WTC11 (cell line): ENCODE data around the gene DPEP2. TPM values are rescaled to one million over a fixed set of nuclear protein-coding genes. Genes with fewer than 3 reads are reported as not detected.

ENCODE experiments used
- ATAC-seq: fragments of 200-7000 bp; cut with Tn5 transposase; 2 replicates; pipeline ENCODE4 v1.10.0; 2021; ENCODE audit warnings: mild to moderate bottlenecking, moderate library complexity
- CTCF ChIA-PET: fragments of 300-600 bp; sonication (Branson Sonifier 250); formaldehyde crosslinking; loops from one replicate; lab custom pipeline; 2021; ENCODE audit warnings: antibody characterized with exemption; lab: Charles Lee
- POLR2A ChIA-PET: fragments of 350-600 bp; sonication (Branson Sonifier 250); formaldehyde crosslinking; loops from one replicate; lab custom pipeline; 2021; ENCODE audit warnings: antibody characterized with exemption; lab: Charles Lee
- DNase-seq: peaks from one replicate; pipeline ENCODE4 v3.0.0; 2021; ENCODE audit warnings: low spot score
- H3K27ac Mint-ChIP-seq: 2 replicates; pipeline ENCODE4 v1.8.0; 2021; ENCODE audit warnings: mixed read lengths
- H3K27me3 Mint-ChIP-seq: 2 replicates; pipeline ENCODE4 v1.8.0; 2021; ENCODE audit warnings: low read depth, mild to moderate bottlenecking, moderate library complexity, mixed read lengths
- H3K36me3 Mint-ChIP-seq: 2 replicates; pipeline ENCODE4 v1.8.0; 2021; ENCODE audit warnings: mixed read lengths
- H3K4me1 Mint-ChIP-seq: 2 replicates; pipeline ENCODE4 v1.8.0; 2022; ENCODE audit warnings: mixed read lengths
- H3K4me3 Mint-ChIP-seq: 2 replicates; pipeline ENCODE4 v1.8.0; 2021; ENCODE audit warnings: mild to moderate bottlenecking, moderate library complexity, mixed read lengths
- H3K9me3 Mint-ChIP-seq: 2 replicates; pipeline ENCODE4 v1.8.0; 2021; ENCODE audit warnings: mixed read lengths
- CREM ChIP-seq: sonication (generic); formaldehyde crosslinking; IDR thresholded peaks from 2 replicates; pipeline ENCODE4 v1.8.1; 2022; ENCODE audit warnings: mild to moderate bottlenecking, missing genetic modification reagents, moderate library complexity
- ESRRA ChIP-seq: sonication (generic); formaldehyde crosslinking; IDR thresholded peaks from 2 replicates; pipeline ENCODE4 v1.8.1; 2022; ENCODE audit warnings: mild to moderate bottlenecking, missing genetic modification reagents, borderline replicate concordance
- NFE2L1 ChIP-seq: sonication (generic); formaldehyde crosslinking; IDR thresholded peaks from 2 replicates; pipeline ENCODE4 v1.8.1; 2023; ENCODE audit warnings: missing genetic modification reagents
- OVOL2 ChIP-seq: fragments of 250-450 bp; sonication (Bioruptor Pico); IDR thresholded peaks from 2 replicates; pipeline ENCODE4 v1.9.0; 2021; ENCODE audit warnings: mild to moderate bottlenecking, borderline replicate concordance
- TCF7 ChIP-seq: sonication (generic); formaldehyde crosslinking; IDR thresholded peaks from 2 replicates; pipeline ENCODE4 v1.8.0; 2022; ENCODE audit warnings: mild to moderate bottlenecking, low read depth, missing genetic modification reagents, moderate library complexity
- total RNA-seq: library from RNA; stranded (reverse); gene quantifications from 3 replicates; pipeline ENCODE4 v1.2.3, GENCODE V29; 2021
- TF ChIP-seq, protein P1 (sequence below): sonication (generic); formaldehyde crosslinking; IDR thresholded peaks from 2 replicates; pipeline ENCODE4 v1.8.0; 2023; ENCODE audit warnings: mild to moderate bottlenecking, missing genetic modification reagents
- TF ChIP-seq, protein P2 (sequence below): sonication (generic); formaldehyde crosslinking; IDR thresholded peaks from 2 replicates; pipeline ENCODE4 v1.8.1; 2023; ENCODE audit warnings: mild to moderate bottlenecking, missing genetic modification reagents, borderline replicate concordance
- TF ChIP-seq, protein P3 (sequence below): fragments of 200-600 bp; IDR thresholded peaks from 2 replicates; pipeline ENCODE4 v1.8.0; 2022; ENCODE audit warnings: antibody characterized with exemption
- TF ChIP-seq, protein P4 (sequence below): sonication (generic); formaldehyde crosslinking; IDR thresholded peaks from 2 replicates; pipeline ENCODE4 v1.8.0; 2022; ENCODE audit warnings: mild to moderate bottlenecking, missing genetic modification reagents
- TF ChIP-seq, protein P5 (sequence below): sonication (generic); formaldehyde crosslinking; IDR thresholded peaks from 2 replicates; pipeline ENCODE4 v1.8.0; 2022; ENCODE audit warnings: mild to moderate bottlenecking, missing genetic modification reagents
- TF ChIP-seq, protein P6 (sequence below): sonication (generic); formaldehyde crosslinking; IDR thresholded peaks from 2 replicates; pipeline ENCODE4 v1.8.0; 2022; ENCODE audit warnings: mild to moderate bottlenecking, missing genetic modification reagents

Gene DPEP2
- total RNA-seq, 1 experiment from 2014 or later = 0.13 TPM

DNA sequence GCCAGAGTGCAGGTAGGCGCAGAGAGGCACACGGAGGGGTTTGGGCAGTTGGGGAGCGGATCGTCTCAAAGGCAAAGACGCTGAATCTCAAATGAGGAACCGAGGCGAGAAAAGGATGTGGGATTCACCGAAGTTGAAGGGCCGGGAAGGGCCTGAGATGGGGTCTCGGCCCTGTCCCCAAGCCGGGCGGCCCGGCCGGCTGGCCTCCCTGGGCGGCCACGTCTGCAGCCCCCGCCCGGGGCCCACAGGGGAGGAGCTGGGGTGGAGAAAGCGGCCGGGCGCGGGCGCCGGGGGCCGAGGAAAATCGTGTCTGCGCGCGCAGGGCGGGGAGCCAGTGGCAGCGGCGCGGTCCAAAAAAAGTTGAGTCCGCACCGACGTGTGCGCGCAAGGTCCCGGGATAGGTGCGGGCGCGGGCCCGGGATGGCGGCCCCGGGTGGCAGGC, 31.3 kb downstream of the DPEP2 start:
- H3K36me3 Mint-ChIP-seq = peaks cover 6% of the 10 kb centered on the region; the same call in 1 of the 2 replicates
- H3K4me1 Mint-ChIP-seq = peaks cover 44% of the 10 kb centered on the region
- CTCF ChIA-PET = interaction anchor here (1.0 to 3.2 kb wide), 3 partner anchors 13 to 73 kb away, joined by 3 to 25 read pairs (median 3); partner anchors contain the start of gene DPEP3
- H3K27ac Mint-ChIP-seq = peak overlapping the region; percentile 92; the same call in 1 of the 2 replicates
- DNase-seq (peak; percentile 38), ATAC-seq (no peak)
- H3K27me3 Mint-ChIP-seq = peaks cover 5% of the 10 kb centered on the region; the same call in 1 of the 2 replicates
- peak overlapping the region; percentile 97 for H3K4me3 Mint-ChIP-seq
- POLR2A ChIA-PET = interaction anchor here (1.1 kb wide), 1 partner anchor 84 kb away, joined by 3 read pairs; the partner anchor contains the start of gene NRN1L
- no peaks in the 10 kb centered on the region for H3K9me3 Mint-ChIP-seq
- TF ChIP-seq, protein P1, sequence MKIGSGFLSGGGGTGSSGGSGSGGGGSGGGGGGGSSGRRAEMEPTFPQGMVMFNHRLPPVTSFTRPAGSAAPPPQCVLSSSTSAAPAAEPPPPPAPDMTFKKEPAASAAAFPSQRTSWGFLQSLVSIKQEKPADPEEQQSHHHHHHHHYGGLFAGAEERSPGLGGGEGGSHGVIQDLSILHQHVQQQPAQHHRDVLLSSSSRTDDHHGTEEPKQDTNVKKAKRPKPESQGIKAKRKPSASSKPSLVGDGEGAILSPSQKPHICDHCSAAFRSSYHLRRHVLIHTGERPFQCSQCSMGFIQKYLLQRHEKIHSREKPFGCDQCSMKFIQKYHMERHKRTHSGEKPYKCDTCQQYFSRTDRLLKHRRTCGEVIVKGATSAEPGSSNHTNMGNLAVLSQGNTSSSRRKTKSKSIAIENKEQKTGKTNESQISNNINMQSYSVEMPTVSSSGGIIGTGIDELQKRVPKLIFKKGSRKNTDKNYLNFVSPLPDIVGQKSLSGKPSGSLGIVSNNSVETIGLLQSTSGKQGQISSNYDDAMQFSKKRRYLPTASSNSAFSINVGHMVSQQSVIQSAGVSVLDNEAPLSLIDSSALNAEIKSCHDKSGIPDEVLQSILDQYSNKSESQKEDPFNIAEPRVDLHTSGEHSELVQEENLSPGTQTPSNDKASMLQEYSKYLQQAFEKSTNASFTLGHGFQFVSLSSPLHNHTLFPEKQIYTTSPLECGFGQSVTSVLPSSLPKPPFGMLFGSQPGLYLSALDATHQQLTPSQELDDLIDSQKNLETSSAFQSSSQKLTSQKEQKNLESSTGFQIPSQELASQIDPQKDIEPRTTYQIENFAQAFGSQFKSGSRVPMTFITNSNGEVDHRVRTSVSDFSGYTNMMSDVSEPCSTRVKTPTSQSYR = no peak
- TF ChIP-seq TCF7 (CRISPR knock-in tag) (0 out of 2 replicates have a peak, but pooled peaks have one; percentile 56), NFE2L1 (CRISPR knock-in tag) (peak; percentile 29; the same call in 1 of the 2 replicates)

DNA sequence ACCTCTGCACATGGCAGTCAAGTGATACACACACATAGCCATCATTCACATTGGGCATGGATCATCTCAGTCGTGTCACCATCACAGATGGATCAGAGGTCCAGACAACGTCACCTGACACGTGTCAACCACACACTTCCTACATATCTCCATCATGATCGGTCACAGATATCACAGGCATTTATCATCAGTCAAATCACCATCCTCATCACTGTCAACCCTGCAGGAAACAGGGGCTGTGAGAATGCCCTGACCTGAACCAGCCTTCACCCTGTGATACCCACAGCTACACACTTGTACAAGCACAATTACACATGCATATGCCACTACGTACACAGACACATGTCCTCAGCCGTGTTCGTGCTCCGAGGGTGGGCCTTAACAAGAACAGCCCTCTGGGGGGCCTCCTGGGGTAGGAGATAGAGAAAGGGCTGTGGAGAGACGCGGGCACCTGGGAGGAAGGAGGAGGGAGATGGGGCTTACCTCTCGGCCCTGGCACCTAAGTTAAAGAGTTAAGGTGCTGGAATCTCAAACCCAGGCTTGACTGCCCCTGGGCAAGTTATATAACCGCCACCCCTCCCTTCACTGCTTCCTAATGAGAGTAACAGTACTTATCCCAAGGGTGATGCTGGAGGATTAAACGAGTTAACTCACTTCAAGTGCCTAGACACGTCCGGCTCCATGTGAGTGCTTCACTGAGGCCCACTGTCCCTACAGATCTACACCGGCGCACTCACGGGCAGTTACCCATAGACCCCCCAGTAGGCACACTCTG, 31.9 kb downstream of the DPEP2 start:
- ChIA-PET CTCF (interaction anchor here (0.6 to 3.2 kb wide), 12 partner anchors 13 to 151 kb away, joined by 3 to 25 read pairs (median 4); partner anchors contain the start of genes DPEP3, LCAT, NFATC3 and NRN1L), POLR2A (interaction anchor here (0.6 to 1.2 kb wide), 2 partner anchors 32 to 83 kb away, joined by 3 to 5 read pairs; no protein-coding TSS in a partner anchor)
- H3K4me3 Mint-ChIP-seq = peak overlapping the region; percentile 97
- H3K27ac Mint-ChIP-seq = peak overlapping the region; percentile 92; the same call in 1 of the 2 replicates
- H3K27me3 Mint-ChIP-seq = peaks cover 5% of the 10 kb centered on the region; the same call in 1 of the 2 replicates
- H3K9me3 Mint-ChIP-seq = no peaks in the 10 kb centered on the region
- peaks cover 44% of the 10 kb centered on the region for H3K4me1 Mint-ChIP-seq
- peaks cover 12% of the 10 kb centered on the region for H3K36me3 Mint-ChIP-seq
- ATAC-seq (no peak), DNase-seq (no peak)
- TF ChIP-seq, protein P2, sequence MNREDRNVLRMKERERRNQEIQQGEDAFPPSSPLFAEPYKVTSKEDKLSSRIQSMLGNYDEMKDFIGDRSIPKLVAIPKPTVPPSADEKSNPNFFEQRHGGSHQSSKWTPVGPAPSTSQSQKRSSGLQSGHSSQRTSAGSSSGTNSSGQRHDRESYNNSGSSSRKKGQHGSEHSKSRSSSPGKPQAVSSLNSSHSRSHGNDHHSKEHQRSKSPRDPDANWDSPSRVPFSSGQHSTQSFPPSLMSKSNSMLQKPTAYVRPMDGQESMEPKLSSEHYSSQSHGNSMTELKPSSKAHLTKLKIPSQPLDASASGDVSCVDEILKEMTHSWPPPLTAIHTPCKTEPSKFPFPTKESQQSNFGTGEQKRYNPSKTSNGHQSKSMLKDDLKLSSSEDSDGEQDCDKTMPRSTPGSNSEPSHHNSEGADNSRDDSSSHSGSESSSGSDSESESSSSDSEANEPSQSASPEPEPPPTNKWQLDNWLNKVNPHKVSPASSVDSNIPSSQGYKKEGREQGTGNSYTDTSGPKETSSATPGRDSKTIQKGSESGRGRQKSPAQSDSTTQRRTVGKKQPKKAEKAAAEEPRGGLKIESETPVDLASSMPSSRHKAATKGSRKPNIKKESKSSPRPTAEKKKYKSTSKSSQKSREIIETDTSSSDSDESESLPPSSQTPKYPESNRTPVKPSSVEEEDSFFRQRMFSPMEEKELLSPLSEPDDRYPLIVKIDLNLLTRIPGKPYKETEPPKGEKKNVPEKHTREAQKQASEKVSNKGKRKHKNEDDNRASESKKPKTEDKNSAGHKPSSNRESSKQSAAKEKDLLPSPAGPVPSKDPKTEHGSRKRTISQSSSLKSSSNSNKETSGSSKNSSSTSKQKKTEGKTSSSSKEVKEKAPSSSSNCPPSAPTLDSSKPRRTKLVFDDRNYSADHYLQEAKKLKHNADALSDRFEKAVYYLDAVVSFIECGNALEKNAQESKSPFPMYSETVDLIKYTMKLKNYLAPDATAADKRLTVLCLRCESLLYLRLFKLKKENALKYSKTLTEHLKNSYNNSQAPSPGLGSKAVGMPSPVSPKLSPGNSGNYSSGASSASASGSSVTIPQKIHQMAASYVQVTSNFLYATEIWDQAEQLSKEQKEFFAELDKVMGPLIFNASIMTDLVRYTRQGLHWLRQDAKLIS (CRISPR knock-in tag) = no peak
- TF ChIP-seq CREM = no peak
- TF ChIP-seq, protein P3, sequence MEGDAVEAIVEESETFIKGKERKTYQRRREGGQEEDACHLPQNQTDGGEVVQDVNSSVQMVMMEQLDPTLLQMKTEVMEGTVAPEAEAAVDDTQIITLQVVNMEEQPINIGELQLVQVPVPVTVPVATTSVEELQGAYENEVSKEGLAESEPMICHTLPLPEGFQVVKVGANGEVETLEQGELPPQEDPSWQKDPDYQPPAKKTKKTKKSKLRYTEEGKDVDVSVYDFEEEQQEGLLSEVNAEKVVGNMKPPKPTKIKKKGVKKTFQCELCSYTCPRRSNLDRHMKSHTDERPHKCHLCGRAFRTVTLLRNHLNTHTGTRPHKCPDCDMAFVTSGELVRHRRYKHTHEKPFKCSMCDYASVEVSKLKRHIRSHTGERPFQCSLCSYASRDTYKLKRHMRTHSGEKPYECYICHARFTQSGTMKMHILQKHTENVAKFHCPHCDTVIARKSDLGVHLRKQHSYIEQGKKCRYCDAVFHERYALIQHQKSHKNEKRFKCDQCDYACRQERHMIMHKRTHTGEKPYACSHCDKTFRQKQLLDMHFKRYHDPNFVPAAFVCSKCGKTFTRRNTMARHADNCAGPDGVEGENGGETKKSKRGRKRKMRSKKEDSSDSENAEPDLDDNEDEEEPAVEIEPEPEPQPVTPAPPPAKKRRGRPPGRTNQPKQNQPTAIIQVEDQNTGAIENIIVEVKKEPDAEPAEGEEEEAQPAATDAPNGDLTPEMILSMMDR = no peak
- TF ChIP-seq, protein P4, sequence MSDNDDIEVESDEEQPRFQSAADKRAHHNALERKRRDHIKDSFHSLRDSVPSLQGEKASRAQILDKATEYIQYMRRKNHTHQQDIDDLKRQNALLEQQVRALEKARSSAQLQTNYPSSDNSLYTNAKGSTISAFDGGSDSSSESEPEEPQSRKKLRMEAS (CRISPR knock-in tag) = 0 out of 2 replicates have a peak, but pooled peaks have one; percentile 14

DNA sequence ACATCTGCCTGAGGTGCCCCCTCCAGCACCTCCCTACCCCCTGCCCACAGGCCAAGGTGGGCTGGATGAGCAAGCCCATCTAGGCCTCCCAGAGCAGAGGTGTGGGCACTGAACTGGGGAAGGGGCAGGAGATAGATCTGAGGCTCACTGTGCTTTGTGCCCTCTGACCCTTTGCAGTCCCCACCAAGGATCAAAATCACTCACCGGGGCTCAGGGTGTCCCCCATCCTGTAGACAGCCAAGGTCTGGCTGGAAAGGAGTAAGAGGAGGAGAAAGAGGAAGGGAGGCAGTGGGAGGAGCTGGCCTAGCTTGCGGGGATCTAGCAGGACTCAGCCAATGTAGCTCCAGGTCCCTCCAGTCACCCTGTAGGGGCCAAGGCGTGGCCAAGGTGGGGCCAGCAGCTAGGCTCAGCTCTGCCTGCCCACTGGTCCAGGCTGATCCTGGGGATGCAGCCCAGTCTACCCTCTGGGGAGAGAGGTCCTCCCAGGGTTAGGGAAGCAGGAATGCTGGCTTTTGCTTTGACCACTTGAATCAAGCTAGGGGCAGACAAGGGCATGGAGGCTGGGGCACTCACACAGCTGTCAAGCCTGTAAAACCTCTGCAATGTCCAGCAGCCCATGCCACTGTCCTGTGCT, 32.6 kb downstream of the DPEP2 start:
- Mint-ChIP-seq H3K27ac (peak overlapping the region; percentile 91; the same call in 1 of the 2 replicates), H3K36me3 (peaks cover 19% of the 10 kb centered on the region), H3K27me3 (peaks cover 5% of the 10 kb centered on the region; the same call in 1 of the 2 replicates), H3K4me3 (peak overlapping the region; percentile 97), H3K4me1 (peaks cover 44% of the 10 kb centered on the region), H3K9me3 (no peaks in the 10 kb centered on the region)
- peak; percentile 43 for DNase-seq
- POLR2A ChIA-PET = interaction anchor here (0.6 to 1.2 kb wide), 2 partner anchors 32 to 82 kb away, joined by 3 to 5 read pairs; no protein-coding TSS in a partner anchor
- ATAC-seq = peak; percentile 33
- CTCF ChIA-PET = interaction anchor here (0.6 to 3.2 kb wide), 13 partner anchors 15 to 445 kb away, joined by 3 to 25 read pairs (median 4); partner anchors contain the start of genes LCAT, NFATC3 and NRN1L
- TF ChIP-seq, protein P5, sequence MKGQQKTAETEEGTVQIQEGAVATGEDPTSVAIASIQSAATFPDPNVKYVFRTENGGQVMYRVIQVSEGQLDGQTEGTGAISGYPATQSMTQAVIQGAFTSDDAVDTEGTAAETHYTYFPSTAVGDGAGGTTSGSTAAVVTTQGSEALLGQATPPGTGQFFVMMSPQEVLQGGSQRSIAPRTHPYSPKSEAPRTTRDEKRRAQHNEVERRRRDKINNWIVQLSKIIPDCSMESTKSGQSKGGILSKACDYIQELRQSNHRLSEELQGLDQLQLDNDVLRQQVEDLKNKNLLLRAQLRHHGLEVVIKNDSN (CRISPR knock-in tag) = no peak
- TF ChIP-seq ESRRA (no peak), NFE2L1 (CRISPR knock-in tag) (no peak), OVOL2 (CRISPR knock-in tag) (no peak)
- TF ChIP-seq, protein P6, sequence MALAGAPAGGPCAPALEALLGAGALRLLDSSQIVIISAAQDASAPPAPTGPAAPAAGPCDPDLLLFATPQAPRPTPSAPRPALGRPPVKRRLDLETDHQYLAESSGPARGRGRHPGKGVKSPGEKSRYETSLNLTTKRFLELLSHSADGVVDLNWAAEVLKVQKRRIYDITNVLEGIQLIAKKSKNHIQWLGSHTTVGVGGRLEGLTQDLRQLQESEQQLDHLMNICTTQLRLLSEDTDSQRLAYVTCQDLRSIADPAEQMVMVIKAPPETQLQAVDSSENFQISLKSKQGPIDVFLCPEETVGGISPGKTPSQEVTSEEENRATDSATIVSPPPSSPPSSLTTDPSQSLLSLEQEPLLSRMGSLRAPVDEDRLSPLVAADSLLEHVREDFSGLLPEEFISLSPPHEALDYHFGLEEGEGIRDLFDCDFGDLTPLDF (CRISPR knock-in tag) = no peak
- TF ChIP-seq, protein P4 (CRISPR knock-in tag) = peak; percentile 36; the same call in 1 of the 2 replicates
